ENCODE measurements around the gene ARRDC2.
"Not testable (repeated sequence)": the region's sequence is repeated elsewhere in the genome, so short reads cannot be mapped to it uniquely, and the experiment has no call there.

The ARRDC2 gene

GRCh38 chr19:17993076-17993813, 14.7 kb upstream of the ARRDC2 start:
- DNase-seq: no peak

GRCh38 chr19:17996826-17997316, 11.1 kb upstream of the ARRDC2 start:
- DNase-seq: peak; percentile 40

- DNase-seq: no peak
Measured at GRCh38 chr19:17997969-17998826, 9.8 kb upstream of the ARRDC2 start.

GRCh38 chr19:17998827-17999150, 9.2 kb upstream of the ARRDC2 start:
- no peak for DNase-seq

GRCh38 chr19:17999684-18000479, 8.1 kb upstream of the ARRDC2 start:
- DNase-seq: no peak

GRCh38 chr19:18000480-18000914, 7.5 kb upstream of the ARRDC2 start:
- DNase-seq: no peak

- DNase-seq: peak; percentile 19
Measured at GRCh38 chr19:18000915-18001776, 6.8 kb upstream of the ARRDC2 start.

GRCh38 chr19:18001777-18002345, 6.1 kb upstream of the ARRDC2 start:
- no peak for DNase-seq

GRCh38 chr19:18002347-18002850, 5.6 kb upstream of the ARRDC2 start:
- DNase-seq: no peak

- not testable (repeated sequence) for DNase-seq
Measured at GRCh38 chr19:18005750-18006149, 2.2 kb upstream of the ARRDC2 start.

- DNase-seq: peak; percentile 19
Measured at GRCh38 chr19:18007044-18007916, 690 bp upstream of the ARRDC2 start.

- DNase-seq: no peak
Measured at GRCh38 chr19:18008814-18009213, 844 bp downstream of the ARRDC2 start.

- DNase-seq: no peak
Measured at GRCh38 chr19:18009412-18010066, 1.6 kb downstream of the ARRDC2 start.

- no peak for DNase-seq
Measured at GRCh38 chr19:18010149-18010548, 2.2 kb downstream of the ARRDC2 start.

- no peak for DNase-seq
Measured at GRCh38 chr19:18013210-18014111, 5.5 kb downstream of the ARRDC2 start.

- no peak for DNase-seq
Measured at GRCh38 chr19:18014197-18014596, 6.2 kb downstream of the ARRDC2 start.

GRCh38 chr19:18016209-18016910, 8.4 kb downstream of the ARRDC2 start:
- DNase-seq: no peak
